HEK293T (cell line): ENCODE results near the gene C20orf144.

Source experiments
- CTCF ChIA-PET: fragments of 350-600 bp; formaldehyde crosslinking; extraction: SDS; loops from one replicate; lab custom pipeline; 2021; ENCODE audit warnings: antibody characterized with exemption, inconsistent platforms; lab: Yijun Ruan, JAX
- POLR2A ChIA-PET: fragments of 350-600 bp; formaldehyde crosslinking; extraction: SDS; loops from one replicate; lab custom pipeline; 2020; ENCODE audit warnings: antibody characterized with exemption, inconsistent platforms; lab: Yijun Ruan, JAX
- DNase-seq: peaks from one replicate; pipeline ENCODE4 v3.0.0; 2012; ENCODE audit warnings: mixed read lengths; ENCODE audit errors: extremely low spot score
- ARNT ChIP-seq: fragments of 450-650 bp; IDR thresholded peaks from 2 replicates; pipeline ENCODE4 v1.6.1; 2017; ENCODE audit warnings: mild to moderate bottlenecking
- BHLHE40 ChIP-seq: fragments of 450-650 bp; IDR thresholded peaks from 2 replicates; pipeline ENCODE4 v1.6.1; 2016; ENCODE audit warnings: mild to moderate bottlenecking, moderate library complexity, borderline replicate concordance
- CTBP1 ChIP-seq: fragments of 450-650 bp; IDR thresholded peaks from 2 replicates; pipeline ENCODE4 v1.6.1; 2016; ENCODE audit warnings: borderline replicate concordance
- ELF4 ChIP-seq: fragments of 450-650 bp; IDR thresholded peaks from 2 replicates; pipeline ENCODE4 v1.6.1; 2017; ENCODE audit warnings: antibody characterized with exemption
- FOXA1 ChIP-seq: fragments of 450-650 bp; IDR thresholded peaks from 2 replicates; pipeline ENCODE4 v1.6.1; 2016; ENCODE audit warnings: mild to moderate bottlenecking
- FOXK2 ChIP-seq: fragments of 450-650 bp; IDR thresholded peaks from 2 replicates; pipeline ENCODE4 v1.6.1; 2016; ENCODE audit warnings: mild to moderate bottlenecking
- FOXM1 ChIP-seq: fragments of 450-650 bp; IDR thresholded peaks from 2 replicates; pipeline ENCODE4 v1.6.1; 2017; ENCODE audit warnings: mild to moderate bottlenecking, borderline replicate concordance
- HDGF ChIP-seq: fragments of 450-650 bp; IDR thresholded peaks from 2 replicates; pipeline ENCODE4 v1.6.1; 2017; ENCODE audit warnings: antibody characterized with exemption, borderline replicate concordance
- L3MBTL2 ChIP-seq: fragments of 450-650 bp; conservative IDR thresholded peaks from 2 replicates; pipeline ENCODE4 v1.6.1; 2016; ENCODE audit warnings: mild to moderate bottlenecking
- LEF1 ChIP-seq: fragments of 450-650 bp; IDR thresholded peaks from 2 replicates; pipeline ENCODE4 v1.6.1; 2017; ENCODE audit warnings: mild to moderate bottlenecking, borderline replicate concordance
- NFRKB ChIP-seq: fragments of 450-650 bp; IDR thresholded peaks from 2 replicates; pipeline ENCODE4 v1.6.1; 2016; ENCODE audit warnings: mild to moderate bottlenecking, moderate library complexity
- SP1 ChIP-seq: fragments of 450-650 bp; IDR thresholded peaks from 2 replicates; pipeline ENCODE4 v1.6.1; 2017
- SUZ12 ChIP-seq: fragments of 450-650 bp; IDR thresholded peaks from 2 replicates; pipeline ENCODE4 v1.6.1; 2016; ENCODE audit warnings: mild to moderate bottlenecking
- TARDBP ChIP-seq: fragments of 450-650 bp; IDR thresholded peaks from 2 replicates; pipeline ENCODE4 v1.6.1; 2016
- ZNF384 ChIP-seq: fragments of 450-650 bp; IDR thresholded peaks from 2 replicates; pipeline ENCODE4 v1.6.1; 2016
- TF ChIP-seq, protein P1 (sequence below): fragments of 450-650 bp; IDR thresholded peaks from 2 replicates; pipeline ENCODE4 v1.6.1; 2016

The C20orf144 gene

DNA sequence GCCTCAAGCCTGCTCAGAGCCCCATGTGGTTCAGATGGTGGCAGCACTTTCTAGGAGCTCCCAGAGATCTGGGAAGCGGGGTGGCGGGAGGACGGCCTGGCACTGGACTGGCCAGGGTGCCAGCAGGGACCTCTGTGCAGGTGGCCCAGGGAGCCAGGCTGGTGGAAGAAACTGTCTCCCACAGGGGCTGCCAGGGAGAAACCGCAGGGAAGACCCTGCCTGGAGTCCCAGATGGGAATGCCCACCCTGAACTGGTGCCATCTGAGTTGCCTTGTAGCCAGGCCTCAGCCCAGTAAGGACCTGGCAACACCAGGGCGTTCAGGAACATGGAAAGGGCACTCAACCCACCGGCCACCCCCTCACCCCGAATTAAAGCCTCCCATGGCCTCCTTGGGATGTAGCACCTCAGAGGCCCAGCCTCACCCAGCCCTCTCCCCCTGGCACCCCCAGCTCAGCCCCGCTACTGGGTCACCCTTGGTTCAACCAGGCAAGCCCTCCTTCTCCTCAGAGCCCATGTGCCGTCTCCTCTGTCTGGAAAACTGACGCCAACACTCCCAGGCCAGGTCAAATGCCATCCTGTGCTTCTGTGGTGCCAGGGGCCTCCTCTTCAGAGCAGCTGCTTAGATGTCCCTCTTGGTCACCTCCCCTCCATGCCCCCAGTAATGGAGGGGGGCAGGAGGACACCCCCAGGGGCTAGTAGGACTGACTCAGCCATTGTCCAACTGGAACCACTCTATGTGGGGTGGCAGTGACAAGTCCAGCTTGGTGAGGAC is 5.9 kb upstream of the C20orf144 start:
- POLR2A ChIA-PET = no interaction called here
- CTCF ChIA-PET = no interaction called here
- TF ChIP-seq SUZ12 (no peak), ZNF384 (no peak), FOXA1 (no peak), NFRKB (no peak), FOXM1 (no peak), TARDBP (no peak), L3MBTL2 (no peak), SP1 (no peak), BHLHE40 (no peak)
- TF ChIP-seq, protein P1, sequence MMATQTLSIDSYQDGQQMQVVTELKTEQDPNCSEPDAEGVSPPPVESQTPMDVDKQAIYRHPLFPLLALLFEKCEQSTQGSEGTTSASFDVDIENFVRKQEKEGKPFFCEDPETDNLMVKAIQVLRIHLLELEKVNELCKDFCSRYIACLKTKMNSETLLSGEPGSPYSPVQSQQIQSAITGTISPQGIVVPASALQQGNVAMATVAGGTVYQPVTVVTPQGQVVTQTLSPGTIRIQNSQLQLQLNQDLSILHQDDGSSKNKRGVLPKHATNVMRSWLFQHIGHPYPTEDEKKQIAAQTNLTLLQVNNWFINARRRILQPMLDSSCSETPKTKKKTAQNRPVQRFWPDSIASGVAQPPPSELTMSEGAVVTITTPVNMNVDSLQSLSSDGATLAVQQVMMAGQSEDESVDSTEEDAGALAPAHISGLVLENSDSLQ = no peak
- no peak for DNase-seq

DNA sequence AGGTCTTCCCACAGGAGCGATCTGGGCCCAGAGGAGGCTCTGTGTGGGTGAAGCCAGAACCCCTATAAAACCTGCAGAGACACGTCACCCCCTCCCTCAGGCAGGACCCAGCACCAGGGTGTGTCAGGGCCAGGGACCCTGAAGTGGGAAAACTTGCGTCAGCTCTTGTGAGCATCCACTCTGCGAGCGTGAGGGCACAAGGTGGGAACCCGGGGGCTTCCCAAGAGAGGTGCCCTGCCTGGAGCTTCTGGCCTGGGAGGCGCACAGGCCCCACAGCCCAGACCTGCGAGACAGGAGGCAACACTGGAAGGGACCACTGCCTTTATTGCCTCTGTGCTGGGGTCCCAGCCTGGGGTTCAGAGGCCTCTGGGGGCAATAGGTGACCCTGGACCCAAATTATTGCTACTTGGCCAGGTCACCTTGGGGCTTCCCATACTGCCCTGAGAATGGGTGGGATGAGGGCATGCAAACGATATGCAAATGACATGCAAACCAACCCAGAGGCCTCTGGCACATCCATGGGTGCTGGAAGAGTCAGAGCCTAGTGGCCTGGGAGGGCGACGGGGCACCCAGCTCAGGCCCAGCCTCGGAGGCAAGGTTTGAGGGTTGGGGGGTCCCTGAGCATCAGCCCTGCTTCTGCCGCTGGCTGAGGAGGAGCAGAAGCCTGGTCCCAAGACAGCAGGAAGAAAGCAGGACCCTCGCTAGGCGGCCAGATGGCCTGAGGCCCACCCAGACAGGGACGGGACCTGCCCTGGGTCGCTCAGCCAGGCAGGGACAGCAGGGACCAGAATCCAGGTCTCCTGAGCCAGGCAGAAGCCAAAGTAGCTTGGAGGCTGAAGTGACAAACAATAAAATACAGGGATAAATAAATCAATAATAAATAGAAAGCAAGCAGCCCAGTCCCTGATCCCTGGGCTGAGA is 5.1 kb upstream of the C20orf144 start:
- ChIA-PET POLR2A (no interaction called here), CTCF (no interaction called here)
- DNase-seq = no peak
- TF ChIP-seq ARNT (no peak), HDGF (no peak)
- TF ChIP-seq, protein P1 = no peak

DNA sequence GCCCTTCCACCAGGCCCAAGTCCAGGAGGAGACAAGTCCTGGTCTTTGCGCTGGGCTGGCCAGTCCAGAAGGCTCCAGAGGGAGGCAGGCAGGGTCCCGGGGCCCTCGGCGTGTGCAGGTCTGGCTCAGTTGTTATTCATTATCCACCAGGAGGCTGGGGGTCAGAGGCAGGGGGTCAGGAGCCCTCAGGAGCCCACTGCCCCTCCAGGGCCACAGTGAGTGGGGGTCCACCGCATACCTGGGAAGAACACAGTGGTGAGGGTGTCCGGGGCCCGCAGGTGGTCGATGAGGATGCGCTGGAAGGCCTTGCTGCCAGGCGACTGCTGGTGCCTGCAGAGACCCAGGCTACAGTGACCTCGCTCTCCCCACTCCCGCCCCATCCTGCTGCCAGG is 4.4 kb upstream of the C20orf144 start:
- TF ChIP-seq LEF1 = no peak
- TF ChIP-seq ARNT = no peak
- TF ChIP-seq FOXK2 = no peak
- no peak for TF ChIP-seq SUZ12
- no peak for TF ChIP-seq TARDBP
- TF ChIP-seq ZNF384 = no peak
- TF ChIP-seq, protein P1 = no peak
- no peak for TF ChIP-seq FOXM1
- no peak for TF ChIP-seq SP1
- TF ChIP-seq FOXA1 = no peak
- no peak for TF ChIP-seq CTBP1
- no peak for TF ChIP-seq BHLHE40
- DNase-seq = no peak
- ChIA-PET CTCF (no interaction called here), POLR2A (no interaction called here)

DNA sequence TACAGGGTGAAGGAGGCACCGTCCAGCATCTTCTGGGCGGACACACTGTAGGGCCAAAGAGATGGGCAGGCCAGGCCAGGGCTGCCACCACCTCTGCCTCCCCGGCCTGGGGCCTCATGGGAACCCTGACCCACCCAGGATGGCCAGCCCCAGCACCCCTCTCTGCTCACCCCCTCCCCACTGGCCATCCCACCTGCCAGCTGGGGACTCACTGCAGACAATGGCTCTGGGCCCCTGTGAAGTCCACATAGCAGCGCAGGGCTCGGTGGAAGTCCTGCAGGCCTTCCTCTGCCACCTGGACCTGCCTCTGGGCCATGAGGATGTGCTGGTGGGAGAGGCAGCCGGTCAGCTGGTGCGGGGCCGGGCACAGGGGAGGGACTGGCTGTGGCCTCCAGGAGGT is 3.6 kb upstream of the C20orf144 start:
- TF ChIP-seq LEF1 (no peak), TARDBP (no peak), FOXA1 (no peak), FOXM1 (no peak), ARNT (no peak), CTBP1 (no peak), L3MBTL2 (no peak), HDGF (no peak), ELF4 (no peak), SUZ12 (no peak), SP1 (no peak), ZNF384 (no peak), FOXK2 (no peak), NFRKB (no peak), BHLHE40 (no peak)
- TF ChIP-seq, protein P1 = no peak
- POLR2A ChIA-PET = no interaction called here
- CTCF ChIA-PET = no interaction called here
- DNase-seq = no peak

DNA sequence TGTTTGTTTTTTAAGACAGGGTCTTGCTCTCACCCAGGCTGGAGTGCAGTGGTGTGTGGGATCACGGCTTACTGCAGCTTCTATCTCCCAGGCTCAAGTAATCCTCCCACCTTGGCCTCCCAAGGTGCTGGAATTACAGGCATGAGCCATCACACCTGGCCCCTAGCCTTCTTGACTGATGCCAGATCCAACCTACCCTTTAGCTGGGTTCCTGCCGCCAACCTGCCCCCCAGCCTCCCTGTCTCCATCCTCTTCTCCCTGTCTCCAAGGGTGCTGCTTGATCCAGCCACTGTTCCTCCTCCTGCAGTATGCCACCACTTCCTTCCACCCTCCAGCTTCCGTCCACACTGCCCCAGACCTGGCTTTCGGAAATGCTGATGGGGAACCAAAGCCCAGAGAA is 3.2 kb upstream of the C20orf144 start:
- TF ChIP-seq FOXA1 = no peak
- no peak for TF ChIP-seq CTBP1
- TF ChIP-seq HDGF = no peak
- TF ChIP-seq NFRKB = no peak
- no peak for TF ChIP-seq ELF4
- TF ChIP-seq FOXK2 = no peak
- no peak for TF ChIP-seq ZNF384
- no peak for TF ChIP-seq SP1
- no peak for TF ChIP-seq FOXM1
- no peak for TF ChIP-seq TARDBP
- no peak for TF ChIP-seq SUZ12
- ChIA-PET CTCF (no interaction called here), POLR2A (no interaction called here)
- no peak for DNase-seq
